Measurements from ENCODE around the gene HMSD.

HMSD gene

DNA sequence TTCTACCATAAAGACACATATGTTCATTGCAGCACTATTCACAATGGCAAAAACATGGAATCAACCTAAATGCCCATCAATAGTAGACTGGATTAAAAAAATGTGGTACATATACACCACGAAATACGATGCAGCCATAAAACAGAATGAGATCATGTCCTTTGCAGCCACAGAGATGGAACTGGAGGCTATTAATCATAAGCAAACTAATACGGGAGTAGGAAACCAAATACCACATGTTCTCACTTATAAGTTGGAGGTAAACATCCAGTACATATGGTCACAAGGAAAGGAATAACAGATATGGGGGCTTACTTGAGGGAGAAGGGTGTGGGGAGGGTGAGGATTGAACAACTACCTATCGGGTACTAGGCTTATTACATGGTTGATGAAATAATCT is 7.7 kb downstream of the HMSD start:
- DNase-seq (ENCODE audit: low read depth) = no peak

- DNase-seq (ENCODE audit: low read depth) = no peak
Measured at GRCh38 chr18:63960891-63961290, 11.8 kb downstream of the HMSD start.

GRCh38 chr18:63961435-63961980 is 12.4 kb downstream of the HMSD start:
- DNase-seq (ENCODE audit: low read depth) = no peak

DNA sequence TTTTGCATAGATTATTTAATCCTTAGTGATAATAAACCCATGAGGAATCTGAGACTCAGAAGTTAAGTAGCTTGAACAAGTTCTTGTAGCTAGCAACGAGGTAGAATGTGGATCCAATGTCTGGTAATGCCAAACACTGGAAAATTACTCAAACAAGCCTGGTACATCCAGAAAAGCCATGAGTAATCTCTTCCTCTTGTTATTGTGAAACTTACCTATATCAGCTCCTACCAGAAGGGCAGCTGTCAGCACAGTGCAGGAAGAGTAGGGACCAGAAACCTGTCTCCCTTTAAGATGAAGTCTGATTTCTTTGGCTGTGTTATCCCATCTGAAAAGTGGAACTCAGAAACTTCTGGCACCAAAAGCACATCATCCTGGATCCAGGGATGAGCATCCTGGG is 13.0 kb downstream of the HMSD start:
- DNase-seq (ENCODE audit: low read depth) = no peak

- DNase-seq (ENCODE audit: low read depth) = peak; percentile 55
Measured at GRCh38 chr18:63963615-63964256, 14.6 kb downstream of the HMSD start.

GRCh38 chr18:63964908-63965307 is 15.8 kb downstream of the HMSD start:
- no peak for DNase-seq (ENCODE audit: low read depth)

DNA sequence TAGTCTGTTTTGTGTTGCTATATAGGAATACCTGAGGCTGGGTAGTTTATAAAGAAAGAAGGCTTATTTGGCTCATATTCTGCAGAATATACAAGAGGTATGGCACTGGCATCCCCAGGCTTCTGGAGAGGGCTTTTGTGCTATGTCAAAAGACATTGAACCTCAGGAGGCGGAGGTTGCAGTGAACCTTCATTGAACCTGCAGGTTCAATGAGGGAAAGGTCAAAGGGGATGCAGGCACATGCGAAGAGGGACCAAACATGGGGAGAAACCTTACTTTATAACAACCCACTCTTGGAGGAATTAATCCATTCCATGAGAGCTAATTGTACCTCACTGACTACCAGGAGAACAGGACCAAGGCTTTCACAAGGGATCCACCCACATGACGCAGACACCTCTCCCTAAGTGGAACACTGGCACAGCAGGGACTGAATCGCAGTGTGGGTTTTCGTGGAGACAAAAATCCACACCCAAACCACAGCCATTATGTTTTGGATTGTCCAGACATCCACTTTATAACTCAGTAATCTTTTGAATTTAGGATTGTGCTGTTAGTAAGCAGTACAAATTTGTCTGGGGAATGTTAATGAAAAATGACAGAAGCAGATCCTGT is 16.7 kb downstream of the HMSD start:
- no peak for DNase-seq (ENCODE audit: low read depth)

GRCh38 chr18:63969942-63970808 is 21.1 kb downstream of the HMSD start, which contains the start of gene SERPINB8:
Gene SERPINB8, plus strand, starts transcription at chr18:63970081. Its CDS starts 8,228 bp downstream, at chr18:63978309.
- peak; percentile 90 for DNase-seq (ENCODE audit: low read depth)

GRCh38 chr18:63970809-63971205 is 21.7 kb downstream of the HMSD start:
- no peak for DNase-seq (ENCODE audit: low read depth)

DNA sequence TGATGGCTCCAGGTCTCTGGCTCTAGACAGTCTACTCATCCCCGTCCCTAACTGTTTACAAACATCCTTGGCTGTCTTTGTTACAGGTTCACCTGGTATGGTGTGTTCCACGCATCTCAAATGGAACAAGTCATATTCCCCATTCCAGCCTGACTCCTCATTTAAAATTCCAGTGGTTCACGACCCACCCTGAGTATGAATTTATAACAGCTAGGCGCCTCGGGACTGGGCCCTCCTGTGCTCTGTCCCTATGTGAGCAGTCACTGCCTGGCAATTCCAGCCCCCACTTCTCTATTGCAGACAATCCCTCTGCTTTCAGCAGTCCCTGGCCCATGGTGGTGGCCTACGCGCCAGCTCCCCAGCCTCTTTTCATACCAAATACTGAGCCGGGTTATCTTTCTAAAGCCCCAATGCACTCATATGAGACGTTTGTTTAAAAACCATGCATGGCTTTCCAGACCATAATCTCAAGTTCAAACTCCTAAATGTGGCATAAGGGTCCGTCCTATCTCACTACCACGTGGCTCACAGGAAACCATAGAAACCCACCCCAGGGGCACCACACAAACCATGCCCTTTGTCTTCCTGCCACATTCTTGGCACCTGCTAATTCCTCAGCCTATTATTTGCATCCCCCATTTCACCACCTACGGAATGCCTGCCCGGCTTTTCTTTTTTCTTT is 22.4 kb downstream of the HMSD start:
- no peak for DNase-seq (ENCODE audit: low read depth)

DNA sequence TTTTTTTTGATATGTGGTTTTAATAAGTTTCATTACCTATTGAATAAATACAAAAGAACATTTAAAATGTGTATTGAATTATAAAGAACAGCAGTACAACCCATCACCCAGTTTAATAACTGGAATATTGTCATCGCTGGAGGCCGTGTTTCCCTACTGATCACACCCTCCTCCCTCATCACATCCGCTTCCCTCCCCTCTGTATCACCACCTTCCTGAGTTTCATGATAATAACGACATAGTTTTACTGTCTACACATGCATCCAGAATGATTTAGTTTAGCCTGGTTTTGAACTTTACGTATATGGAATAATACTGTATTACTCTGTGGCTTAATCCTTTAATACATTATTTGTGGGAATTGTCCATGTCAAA is 22.9 kb downstream of the HMSD start:
- DNase-seq (ENCODE audit: low read depth) = no peak

- no peak for DNase-seq (ENCODE audit: low read depth)
Measured at GRCh38 chr18:63974991-63975390, 25.9 kb downstream of the HMSD start.

GRCh38 chr18:63975628-63976027 is 26.5 kb downstream of the HMSD start:
- no peak for DNase-seq (ENCODE audit: low read depth)

DNA sequence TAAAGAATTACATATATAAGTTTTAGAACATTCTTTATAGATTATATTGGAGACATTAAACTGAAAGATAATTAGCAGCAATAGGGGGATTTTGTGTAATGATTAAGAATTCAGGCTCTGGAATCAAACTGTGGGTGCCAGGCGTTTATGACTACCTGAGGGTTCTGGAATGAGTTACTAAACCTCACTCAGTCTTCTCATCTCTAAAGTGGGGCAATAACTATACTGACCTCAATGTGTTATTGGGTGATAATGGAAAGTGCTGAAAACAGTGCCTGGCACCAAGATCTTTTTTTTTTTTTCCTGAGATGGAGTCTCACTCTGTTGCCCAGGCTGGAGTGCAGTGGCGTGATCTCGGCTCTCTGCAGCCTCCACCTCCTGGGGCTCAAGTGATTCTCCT is 27.9 kb downstream of the HMSD start:
- DNase-seq (ENCODE audit: low read depth) = no peak

GRCh38 chr18:63979409-63979920 is 30.4 kb downstream of the HMSD start:
- DNase-seq (ENCODE audit: low read depth) = peak; percentile 41

DNA sequence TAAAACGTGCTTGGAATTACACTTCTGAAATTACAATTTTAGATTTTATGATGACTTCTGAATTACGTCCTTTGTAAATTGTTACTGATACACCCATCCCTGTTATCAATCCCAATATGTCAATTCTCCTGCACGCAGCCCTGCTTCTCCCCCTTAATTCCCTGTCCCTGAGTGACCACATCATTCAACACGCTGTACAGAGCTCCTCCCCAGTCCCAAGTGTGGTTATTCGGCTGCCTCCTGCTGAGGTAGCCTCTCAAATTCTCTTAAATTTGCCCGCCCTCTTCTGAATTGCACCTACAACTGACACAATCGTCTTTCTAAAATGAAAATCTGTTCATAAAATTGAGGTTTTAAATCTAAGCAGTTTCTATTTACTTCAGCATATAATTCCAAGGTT is 30.9 kb downstream of the HMSD start:
- no peak for DNase-seq (ENCODE audit: low read depth)

DNA sequence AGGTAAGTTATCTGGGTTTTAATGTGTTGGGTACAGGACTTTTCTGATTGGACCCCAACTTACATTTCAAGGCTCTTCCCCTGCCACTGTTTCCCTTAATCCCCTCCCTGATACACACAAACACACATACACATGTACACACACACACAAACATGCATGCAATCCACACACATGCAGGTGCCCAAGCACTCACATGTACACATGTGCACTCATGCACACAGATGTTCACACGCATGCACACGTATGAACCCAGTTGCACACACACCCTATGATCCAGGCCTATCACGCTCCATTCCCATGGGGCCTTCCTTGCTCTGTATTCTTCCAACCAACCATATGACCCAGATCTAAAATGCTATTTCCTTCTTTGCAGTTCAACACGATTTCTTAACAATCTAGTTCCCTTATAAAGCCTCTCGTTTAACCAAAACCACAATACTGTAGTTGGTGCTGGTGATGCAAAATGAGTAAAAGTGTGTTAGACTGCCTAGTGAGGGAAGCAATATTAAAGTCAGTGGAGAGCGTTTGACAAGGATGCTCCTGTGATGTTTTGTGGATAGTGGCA is 31.9 kb downstream of the HMSD start:
- no peak for DNase-seq (ENCODE audit: low read depth)

DNA sequence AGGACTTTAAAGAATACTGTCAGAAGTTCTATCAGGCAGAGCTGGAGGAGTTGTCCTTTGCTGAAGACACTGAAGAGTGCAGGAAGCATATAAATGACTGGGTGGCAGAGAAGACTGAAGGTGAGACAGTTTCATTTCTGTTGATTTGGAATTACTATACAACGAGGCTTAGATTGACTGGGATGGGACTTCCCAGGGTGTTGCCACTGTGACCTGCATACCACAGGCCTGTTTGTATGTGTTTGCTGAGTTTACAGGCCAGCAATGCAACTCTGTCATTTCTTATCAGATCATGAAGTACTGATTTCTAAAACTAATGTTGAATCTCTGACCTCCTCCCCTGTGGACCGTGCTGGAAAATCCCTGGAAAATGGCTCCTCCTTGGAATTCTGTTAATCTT is 32.6 kb downstream of the HMSD start:
- no peak for DNase-seq (ENCODE audit: low read depth)

DNA sequence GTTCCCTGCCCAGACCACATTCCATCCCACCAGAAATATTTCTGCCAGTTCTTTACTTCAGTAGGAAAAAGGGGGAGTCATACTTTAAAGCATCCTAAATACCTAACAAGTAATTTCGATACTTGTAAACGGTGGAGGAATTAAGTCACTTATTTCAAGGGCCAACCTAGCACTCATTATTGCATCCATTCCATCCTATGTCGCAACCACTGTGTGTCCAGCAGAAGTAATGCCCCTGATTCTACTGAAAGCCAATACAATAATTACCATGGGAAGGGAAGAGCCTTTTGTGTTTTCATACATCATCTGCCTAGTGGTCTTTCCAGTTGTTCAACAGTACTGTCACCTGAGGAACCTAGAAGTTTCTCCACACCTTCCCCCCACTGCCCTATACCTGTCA is 33.3 kb downstream of the HMSD start:
- no peak for DNase-seq (ENCODE audit: low read depth)

GRCh38 chr18:63986885-63987284 is 37.8 kb downstream of the HMSD start:
- DNase-seq (ENCODE audit: low read depth) = no peak

DNA sequence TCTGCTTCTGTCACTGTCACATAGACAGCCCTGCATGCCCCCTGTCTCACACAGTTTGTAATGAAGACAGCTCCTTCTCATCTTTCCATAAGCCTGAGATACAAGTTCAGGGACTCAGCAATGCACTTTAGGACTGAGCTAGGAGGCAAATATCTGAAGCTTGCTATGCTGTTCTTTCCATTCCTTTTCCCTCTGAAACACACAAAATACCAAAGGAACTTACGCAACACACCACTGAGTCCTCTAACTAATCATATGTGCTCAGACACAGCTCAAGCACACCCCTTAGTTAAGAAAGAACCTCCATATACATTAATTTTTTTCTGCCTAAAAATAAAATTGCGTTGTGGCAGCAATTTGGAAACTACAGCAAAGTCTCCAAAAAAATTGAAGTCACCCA is 38.6 kb downstream of the HMSD start:
- no peak for DNase-seq (ENCODE audit: low read depth)

DNA sequence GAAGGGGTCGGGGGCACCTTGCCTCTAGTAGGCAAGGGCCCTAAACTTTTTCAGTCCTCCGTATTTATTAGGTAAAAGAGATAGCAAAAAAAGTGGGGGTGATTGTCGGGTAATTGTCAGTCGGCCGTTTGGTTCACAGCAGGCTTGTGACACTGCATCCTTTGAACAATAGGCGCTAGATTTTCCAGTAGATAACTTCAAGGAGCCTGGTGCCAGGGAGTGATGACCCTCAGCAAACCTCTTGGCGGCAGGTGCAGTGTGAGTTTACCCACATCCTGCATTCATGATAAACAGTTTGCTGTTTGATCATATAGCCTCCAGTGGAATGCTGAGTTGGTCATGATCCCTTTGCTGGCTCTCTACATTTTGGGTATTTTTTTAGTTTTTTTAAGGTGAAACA is 43.6 kb downstream of the HMSD start:
- no peak for DNase-seq (ENCODE audit: low read depth)

All from fibroblast of the conjunctiva (primary cell).